Activated naive CD4-positive, alpha-beta T cell treated with Interleukin-2 at 50 U/mL for 16 hours (primary cell): Measurements from ENCODE around the gene ABHD17A.

ENCODE experiments used
- DNase-seq: peaks from one replicate; pipeline ENCODE4 v3.0.0-alpha.2; 2020

ABHD17A gene

DNA sequence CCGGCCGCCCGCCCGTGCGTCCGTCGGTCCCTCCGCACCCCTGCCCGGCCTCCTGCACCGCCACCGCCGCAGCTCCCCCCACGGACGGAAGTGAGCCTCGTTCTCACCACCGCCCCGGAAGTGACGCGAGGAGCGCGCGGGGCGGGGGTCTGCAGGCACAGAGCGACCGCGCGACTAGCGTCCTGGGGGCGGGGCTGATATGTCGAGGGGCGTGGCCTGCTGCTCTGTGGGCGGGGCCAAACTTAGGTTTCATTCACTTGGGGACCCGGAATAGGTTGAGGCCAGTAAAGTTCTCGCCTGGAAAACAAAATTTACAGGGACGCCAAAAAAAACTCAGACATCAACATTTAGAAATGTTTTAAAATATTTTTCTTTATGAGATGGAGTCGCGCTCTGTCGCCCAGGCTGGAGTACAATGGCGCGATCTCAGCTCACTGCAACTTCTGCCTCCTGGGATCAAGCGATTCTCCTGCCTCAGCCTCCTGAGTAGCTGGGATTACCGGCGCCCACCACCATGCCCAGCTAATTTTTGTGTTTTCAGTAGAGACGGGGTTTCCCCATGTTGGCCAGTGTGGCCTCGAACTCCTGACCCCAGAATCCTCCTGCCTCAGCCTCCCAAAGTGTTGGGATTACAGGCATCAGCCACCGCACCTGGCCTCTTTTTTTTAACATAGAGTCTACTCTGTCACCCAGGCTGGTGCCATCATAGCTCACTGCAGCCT lies at the start of gene ABHD17A:
TSS of gene ABHD17A (minus strand) at position 99 of the 722 bp plus-strand sequence. CDS start 3,930 bp downstream, outside the sequence.
- peak; percentile 96 for DNase-seq

- DNase-seq = no peak
Measured at GRCh38 chr19:1933942-1934341, 48.6 kb upstream of the ABHD17A start.

DNA sequence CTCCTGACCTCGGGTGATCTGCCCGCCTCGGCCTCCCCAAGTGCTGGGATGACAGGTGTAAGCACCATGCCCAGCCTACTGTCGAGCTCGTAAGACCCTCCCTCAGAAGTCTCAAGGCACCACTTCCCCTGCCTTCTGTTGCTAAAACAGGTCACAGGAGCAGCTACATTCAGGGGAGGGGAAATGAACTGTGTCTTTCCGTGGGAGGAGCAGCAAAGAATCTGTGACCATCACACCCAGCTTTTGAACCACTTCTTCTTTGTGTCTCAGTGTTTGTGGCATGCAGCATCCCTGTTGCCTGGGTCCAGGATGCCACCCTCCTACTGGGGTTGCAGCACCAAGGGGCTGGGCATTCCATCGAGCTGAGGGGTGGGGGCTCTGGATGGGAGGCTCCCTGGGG lies 47.9 kb upstream of the ABHD17A start:
- no peak for DNase-seq

- DNase-seq = no peak
Measured at GRCh38 chr19:1932395-1932794, 47.1 kb upstream of the ABHD17A start.

DNA sequence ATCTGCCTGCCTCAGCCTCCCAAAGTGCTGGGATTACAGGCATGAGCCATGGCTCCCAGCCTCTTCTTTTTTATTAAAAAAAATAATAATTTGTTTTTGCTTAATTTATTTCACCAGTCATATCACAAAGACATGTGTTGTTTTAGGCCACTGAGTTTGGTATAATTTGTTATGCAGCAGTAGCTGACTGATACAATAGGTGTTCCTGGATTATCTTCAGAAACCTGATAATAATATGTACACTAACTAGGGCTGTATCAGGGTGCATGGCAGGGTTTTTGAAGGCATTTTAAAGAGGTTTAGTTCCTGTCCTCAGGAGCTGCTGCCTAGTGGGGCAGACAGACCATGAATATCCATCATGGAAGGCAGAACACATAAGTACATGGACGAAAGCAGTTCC lies 46.1 kb upstream of the ABHD17A start:
- DNase-seq = no peak

DNA sequence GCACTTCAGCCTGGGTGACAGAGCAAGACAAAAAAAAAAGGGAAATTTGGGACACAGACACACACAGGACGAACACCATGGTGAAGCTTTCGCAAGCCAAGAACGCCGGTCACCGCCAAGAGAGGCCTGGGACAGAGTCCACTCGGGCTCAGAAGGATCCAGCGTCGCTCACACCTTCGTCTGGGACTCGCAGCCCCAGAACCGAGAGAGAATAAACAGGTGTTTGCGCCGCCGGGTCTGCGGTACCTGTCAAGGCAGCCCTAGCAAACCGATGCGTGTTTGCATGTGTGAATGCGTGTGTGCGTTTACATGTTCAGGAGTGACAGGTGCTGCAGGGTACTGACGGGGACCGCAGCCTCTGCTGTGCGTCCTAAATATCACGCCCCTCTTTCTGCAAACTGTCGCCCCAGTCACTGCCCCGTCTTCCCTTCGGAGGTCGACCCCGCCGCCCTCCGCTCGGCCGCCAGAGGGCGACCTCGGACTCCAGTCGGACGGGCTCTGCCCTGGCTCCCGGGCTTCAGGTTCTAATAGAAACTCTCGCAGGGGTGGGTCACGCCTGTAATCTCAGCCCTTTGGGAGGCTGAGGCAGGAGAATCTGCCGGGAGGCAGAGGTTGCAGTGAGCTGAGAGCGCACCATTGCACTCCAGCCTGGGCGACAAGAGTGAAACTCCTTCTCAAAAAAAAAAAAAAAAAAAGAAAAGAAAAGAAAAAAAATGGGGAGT lies 43.9 kb upstream of the ABHD17A start:
- peak; percentile 79 for DNase-seq

DNA sequence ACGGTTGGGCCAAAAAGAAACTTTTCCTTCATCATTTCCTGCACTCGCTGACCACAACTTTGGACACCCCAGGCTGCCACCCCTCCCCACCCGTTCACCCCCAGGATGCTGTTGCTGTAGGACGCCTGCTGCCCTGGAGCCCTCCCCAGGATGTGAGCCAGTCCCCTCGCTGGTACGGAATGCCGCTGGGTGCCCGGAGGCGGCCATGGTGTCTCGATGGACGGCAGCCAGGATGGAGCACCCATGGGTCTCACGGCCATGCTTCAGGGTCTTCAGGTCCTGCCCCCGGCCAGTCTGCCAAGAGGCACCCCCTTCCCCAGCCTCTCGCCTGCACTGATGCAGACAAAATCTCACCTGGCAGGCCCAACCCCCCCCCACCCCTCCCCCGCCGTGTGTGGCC lies 40.2 kb upstream of the ABHD17A start:
- DNase-seq = no peak

DNA sequence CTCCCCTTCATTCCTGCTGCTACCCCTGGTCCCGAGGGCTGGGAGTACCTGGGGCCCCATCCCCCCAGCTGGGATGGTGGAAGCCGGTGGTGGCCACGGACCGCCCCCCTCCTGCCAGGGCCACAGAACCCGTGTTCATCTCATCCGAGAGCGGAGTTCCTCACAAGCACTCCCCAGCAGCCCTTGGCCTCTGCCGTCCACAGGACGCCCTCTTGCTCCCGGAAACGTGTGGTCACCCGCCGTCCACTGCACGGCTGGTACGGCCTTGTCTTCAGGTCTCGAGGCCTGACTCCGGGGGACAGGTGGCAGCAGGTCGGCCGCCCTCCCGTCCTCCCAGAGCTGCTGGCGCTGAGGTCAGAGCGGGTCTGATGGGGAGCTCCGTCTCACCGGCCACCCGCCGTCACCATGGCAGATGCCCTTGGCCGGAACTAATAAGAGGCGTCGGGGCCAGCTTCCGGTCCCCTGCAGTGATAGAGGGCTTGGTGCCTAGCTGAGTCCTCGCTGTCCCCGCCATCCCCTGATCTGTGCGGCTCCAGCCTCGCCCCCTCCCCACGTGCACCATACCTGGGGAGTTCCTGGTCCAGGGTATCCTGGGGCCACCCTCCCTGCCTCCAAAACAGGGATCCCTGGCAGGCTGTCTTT lies 39.1 kb upstream of the ABHD17A start:
- DNase-seq = no peak

GRCh38 chr19:1923319-1923718 lies 38.0 kb upstream of the ABHD17A start:
- DNase-seq = peak; percentile 59

GRCh38 chr19:1922803-1923202 lies 37.5 kb upstream of the ABHD17A start:
- DNase-seq = no peak

GRCh38 chr19:1921825-1922224 lies 36.5 kb upstream of the ABHD17A start:
- DNase-seq = no peak

DNA sequence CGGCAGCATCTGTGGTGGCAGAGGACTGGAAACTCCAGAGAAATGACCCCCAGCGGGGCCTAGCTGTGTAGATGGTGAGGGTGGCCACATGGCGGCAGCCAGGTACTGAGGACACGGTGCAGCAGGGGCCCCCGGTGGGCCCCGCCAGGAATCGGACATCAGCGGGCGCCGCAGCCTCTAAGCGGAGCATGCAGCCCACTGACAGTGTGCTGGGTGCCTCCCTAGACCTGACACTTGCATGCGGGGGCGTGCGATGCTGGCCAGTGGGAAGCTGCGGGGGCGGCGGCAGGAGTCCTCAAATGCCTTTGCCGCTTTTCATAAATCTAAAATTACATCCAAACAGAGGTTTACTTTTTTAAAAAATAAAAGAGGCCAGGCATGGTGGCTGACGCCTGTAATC lies 36.0 kb upstream of the ABHD17A start:
- no peak for DNase-seq

DNA sequence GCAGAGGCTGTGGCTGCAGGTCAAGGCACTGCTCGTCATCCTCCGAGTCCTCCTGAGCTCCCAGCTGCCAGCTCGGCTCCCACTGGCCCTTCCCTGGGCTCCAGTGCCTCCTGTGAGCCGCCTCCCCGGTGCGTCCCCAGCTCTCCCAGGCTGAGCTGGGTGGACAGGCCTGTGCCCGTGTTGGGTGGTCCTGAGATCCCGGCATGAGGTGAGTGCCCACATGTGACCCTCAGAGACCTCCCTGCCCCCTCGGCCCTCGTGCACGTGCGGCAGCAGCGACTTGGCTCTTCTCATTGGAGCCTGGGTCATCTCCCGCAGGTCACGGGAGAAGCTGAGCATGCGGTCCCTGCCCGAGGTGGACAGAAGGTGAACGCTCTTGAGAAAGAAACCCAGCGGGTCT lies 35.3 kb upstream of the ABHD17A start:
- no peak for DNase-seq

- DNase-seq = no peak
Measured at GRCh38 chr19:1918975-1919374, 33.7 kb upstream of the ABHD17A start.

DNA sequence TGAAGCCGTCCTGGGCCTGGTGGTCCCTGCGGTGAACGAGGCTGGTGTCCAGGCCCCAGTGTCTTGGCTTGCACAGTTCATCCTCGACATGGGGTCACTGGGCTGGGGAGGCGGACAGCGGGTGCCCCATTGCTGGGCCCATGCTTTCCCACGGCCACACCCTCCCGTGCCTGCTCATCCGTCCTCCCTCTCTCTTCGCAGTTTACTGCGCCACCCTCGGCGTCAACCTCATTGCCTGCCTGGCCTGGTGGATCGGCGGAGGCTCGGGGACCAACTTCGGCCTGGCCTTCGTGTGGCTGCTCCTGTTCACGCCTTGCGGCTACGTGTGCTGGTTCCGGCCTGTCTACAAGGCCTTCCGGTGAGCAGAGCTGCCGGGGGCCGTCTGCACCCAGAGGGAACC lies 32.6 kb upstream of the ABHD17A start:
- DNase-seq = no peak

GRCh38 chr19:1917146-1917545 lies 31.9 kb upstream of the ABHD17A start:
- DNase-seq = no peak

DNA sequence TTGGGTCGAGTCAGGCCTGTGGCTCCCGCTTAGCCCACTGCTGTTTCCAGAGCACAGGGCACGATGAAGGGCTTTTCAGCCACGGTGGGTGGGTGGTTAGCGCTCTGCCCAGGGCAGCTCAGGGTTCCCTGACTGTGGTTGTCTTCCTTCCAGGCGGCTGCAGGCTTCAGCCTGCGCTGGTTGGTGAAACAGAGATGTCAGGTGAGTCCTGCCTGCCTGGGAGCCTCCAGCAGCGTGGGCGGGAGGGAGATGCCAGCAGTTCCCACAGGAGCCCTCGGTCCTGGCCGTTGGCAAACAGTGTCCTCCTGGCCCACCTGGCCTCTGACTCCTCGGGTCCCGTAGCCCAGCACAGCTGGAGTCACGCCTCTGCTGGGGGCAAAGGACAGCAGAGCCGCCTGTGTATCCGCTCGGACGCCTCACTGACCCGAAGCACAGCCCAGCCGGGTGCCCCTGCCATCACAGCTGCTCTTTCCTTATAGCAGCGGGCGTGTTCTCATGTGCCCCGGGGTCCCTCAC lies 29.6 kb upstream of the ABHD17A start:
- DNase-seq = no peak

DNA sequence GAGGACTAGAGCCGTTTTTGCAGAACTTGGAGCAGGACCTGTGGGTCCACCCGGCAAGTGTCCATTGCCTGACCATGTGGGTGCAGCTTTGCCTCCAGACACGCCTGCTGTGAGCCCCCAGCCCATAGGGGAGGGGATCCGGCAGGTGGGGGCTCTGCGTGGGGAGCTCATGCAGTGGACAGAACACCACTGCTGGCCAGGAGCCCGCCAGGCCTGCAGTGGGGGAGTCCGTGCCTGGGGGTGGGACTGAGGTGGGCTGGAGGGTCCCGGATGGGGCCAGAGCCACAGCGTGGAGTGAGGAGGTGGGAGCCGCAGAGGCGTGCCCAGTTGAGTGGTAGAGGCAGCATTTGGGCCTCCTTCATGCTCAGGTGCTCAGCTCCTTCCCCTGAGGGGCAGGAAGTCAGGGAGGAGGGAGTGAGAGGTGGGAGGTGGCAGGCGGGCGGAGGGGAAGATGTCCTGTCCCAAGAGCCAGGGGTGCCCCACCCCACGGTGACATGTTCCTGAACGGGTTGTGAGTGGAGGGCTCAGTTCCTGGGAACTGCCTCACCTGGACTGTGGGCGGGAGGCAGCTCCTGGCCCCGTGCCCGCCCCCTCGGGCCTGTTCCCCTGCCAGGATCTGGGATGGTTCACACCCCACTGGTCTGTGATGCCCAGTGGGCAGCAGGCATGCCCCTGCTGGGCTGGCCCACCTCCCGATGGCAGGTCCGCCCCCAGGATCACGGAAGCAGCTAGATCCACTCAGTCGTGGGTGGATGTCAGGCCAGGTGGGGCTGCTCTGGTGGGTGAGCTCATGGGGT lies 28.7 kb upstream of the ABHD17A start:
- DNase-seq = no peak

DNA sequence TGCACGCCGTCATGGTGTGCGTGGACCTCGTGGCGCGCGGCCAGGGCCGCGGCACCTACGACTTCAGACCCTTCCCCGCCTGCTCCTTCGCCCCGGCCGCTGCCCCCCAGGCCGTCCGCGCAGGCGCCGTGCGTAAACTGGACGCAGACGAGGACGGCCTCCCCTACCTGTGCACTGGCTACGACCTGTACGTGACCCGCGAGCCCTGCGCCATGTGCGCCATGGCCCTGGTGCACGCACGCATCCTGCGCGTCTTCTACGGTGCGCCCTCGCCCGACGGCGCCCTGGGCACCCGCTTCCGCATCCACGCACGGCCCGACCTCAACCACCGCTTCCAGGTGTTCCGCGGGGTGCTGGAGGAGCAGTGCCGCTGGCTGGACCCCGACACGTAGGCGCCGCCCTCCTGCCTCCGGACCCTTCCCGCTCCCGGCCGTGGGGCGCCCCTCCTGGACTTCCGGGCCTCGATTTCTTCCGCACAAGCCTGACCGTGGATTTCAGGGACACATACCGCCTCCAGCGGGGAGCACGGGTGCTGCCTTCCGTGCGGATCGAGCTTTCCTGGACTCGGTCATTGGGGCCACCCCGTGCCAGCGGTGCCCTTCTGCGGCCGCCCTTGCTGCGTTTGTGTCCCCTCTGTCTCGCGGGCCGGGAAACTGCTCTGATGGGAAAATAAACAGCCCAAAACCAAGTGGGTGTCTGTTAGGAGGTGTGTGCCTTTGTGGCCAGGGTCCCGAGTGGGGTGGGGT lies 27.6 kb upstream of the ABHD17A start:
- DNase-seq = no peak

- no peak for DNase-seq
Measured at GRCh38 chr19:1911995-1912394, 26.7 kb upstream of the ABHD17A start.

GRCh38 chr19:1911098-1911497 lies 25.8 kb upstream of the ABHD17A start:
- DNase-seq = no peak

- DNase-seq = no peak
Measured at GRCh38 chr19:1910177-1910576, 24.9 kb upstream of the ABHD17A start.
